ENCODE measurements around the gene LRCH1.

The LRCH1 gene

GRCh38 chr13:46595136-46595884 is 42.3 kb downstream of the LRCH1 start:
- no peaks in the 10 kb centered on the region for H3K27me3 ChIP-seq (ENCODE audit: control insufficient read depth, insufficient read depth, low read length)
- no peak overlapping the region for H3K27ac ChIP-seq (ENCODE audit: low read depth, low read length)
- H3K9ac ChIP-seq (ENCODE audit: low read length) = no peak overlapping the region
- no peaks in the 10 kb centered on the region for H3K9me3 ChIP-seq (ENCODE audit: control insufficient read depth, insufficient read depth, low read depth, low read length)
- no peak overlapping the region for H3K4me3 ChIP-seq (ENCODE audit: low read depth, low read length)
- H3K4me1 ChIP-seq (ENCODE audit: control insufficient read depth, insufficient read depth, low read length) = no peaks in the 10 kb centered on the region
- no peaks in the 10 kb centered on the region for H3K36me3 ChIP-seq (ENCODE audit: control insufficient read depth, insufficient read depth, low read length)

- no peaks in the 10 kb centered on the region for H3K9me3 ChIP-seq (ENCODE audit: control insufficient read depth, insufficient read depth, low read depth, low read length)
- H3K9ac ChIP-seq (ENCODE audit: low read length) = no peak overlapping the region
- H3K27me3 ChIP-seq (ENCODE audit: control insufficient read depth, insufficient read depth, low read length) = no peaks in the 10 kb centered on the region
- no peaks in the 10 kb centered on the region for H3K36me3 ChIP-seq (ENCODE audit: control insufficient read depth, insufficient read depth, low read length)
- no peak overlapping the region for H3K4me3 ChIP-seq (ENCODE audit: low read depth, low read length)
- H3K4me1 ChIP-seq (ENCODE audit: control insufficient read depth, insufficient read depth, low read length) = peaks cover 3% of the 10 kb centered on the region; the same call in 1 of the 2 replicates
- no peak overlapping the region for H3K27ac ChIP-seq (ENCODE audit: low read depth, low read length)
These were observed 42.9 kb downstream of the LRCH1 start for GRCh38 chr13:46595885-46596275.

- Histone ChIP-seq H3K4me3 (ENCODE audit: low read depth, low read length) (no peak overlapping the region), H3K9ac (ENCODE audit: low read length) (no peak overlapping the region), H3K36me3 (ENCODE audit: control insufficient read depth, insufficient read depth, low read length) (no peaks in the 10 kb centered on the region), H3K9me3 (ENCODE audit: control insufficient read depth, insufficient read depth, low read depth, low read length) (no peaks in the 10 kb centered on the region), H3K4me1 (ENCODE audit: control insufficient read depth, insufficient read depth, low read length) (peaks cover 4% of the 10 kb centered on the region; the same call in 1 of the 2 replicates), H3K27ac (ENCODE audit: low read depth, low read length) (no peak overlapping the region), H3K27me3 (ENCODE audit: control insufficient read depth, insufficient read depth, low read length) (no peaks in the 10 kb centered on the region)
These were observed 43.5 kb downstream of the LRCH1 start for GRCh38 chr13:46596466-46596865.

DNA sequence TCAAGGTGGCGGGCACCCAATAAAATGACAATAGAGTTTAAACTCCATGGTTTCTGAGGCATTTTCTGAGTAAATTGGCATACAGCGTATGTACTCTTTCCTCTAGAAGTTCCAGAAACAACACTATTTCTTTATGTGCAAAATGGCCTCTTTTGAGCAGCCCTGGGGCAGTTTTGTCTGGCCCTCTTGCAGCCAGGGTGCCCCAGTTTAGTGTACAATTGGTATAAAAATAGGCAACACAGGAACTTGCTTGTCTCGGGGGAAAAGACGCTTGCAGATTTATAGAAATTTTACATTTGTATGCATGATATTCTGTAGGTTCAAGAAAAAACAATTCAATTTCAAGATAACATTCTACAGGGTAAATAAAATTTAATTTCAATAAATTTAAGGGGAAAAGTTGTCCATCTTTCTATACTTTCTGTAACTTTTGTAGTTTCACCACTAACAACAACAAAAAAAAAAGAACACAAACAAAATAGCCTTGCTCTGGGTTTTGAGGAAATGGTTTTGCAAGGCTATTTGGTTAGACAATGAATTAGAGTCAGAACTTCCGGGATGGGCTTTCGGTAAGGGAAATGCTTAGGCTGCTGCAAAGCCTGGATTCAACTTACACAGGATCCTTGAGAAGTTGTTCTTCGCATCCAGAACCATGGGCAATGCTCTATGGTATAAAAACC is 45.3 kb downstream of the LRCH1 start:
- Histone ChIP-seq H3K4me3 (ENCODE audit: low read depth, low read length) (no peak overlapping the region), H3K27me3 (ENCODE audit: control insufficient read depth, insufficient read depth, low read length) (no peaks in the 10 kb centered on the region), H3K27ac (ENCODE audit: low read depth, low read length) (no peak overlapping the region), H3K36me3 (ENCODE audit: control insufficient read depth, insufficient read depth, low read length) (no peaks in the 10 kb centered on the region), H3K9ac (ENCODE audit: low read length) (no peak overlapping the region), H3K4me1 (ENCODE audit: control insufficient read depth, insufficient read depth, low read length) (peaks cover 4% of the 10 kb centered on the region; the same call in 1 of the 2 replicates), H3K9me3 (ENCODE audit: control insufficient read depth, insufficient read depth, low read depth, low read length) (no peaks in the 10 kb centered on the region)

DNA sequence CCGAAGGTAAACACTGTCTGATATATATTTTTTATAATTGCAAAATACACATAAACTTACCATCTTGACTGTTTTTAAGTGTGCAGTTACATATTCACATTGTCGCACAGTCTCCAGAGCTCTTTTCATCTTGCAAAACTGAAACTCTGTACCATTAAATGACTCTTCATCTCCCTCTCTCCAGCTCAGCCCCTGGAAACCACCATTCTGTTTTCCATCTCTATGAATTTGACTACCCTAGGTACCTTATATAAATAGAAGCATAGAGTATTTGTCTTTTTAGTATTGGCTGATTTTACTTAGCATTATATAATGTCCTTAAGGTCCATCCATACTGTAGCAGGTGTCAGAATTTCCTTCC is 45.8 kb downstream of the LRCH1 start:
- Histone ChIP-seq H3K4me3 (ENCODE audit: low read depth, low read length) (no peak overlapping the region), H3K27me3 (ENCODE audit: control insufficient read depth, insufficient read depth, low read length) (no peaks in the 10 kb centered on the region), H3K27ac (ENCODE audit: low read depth, low read length) (no peak overlapping the region), H3K4me1 (ENCODE audit: control insufficient read depth, insufficient read depth, low read length) (peaks cover 4% of the 10 kb centered on the region; the same call in 1 of the 2 replicates), H3K9ac (ENCODE audit: low read length) (no peak overlapping the region), H3K9me3 (ENCODE audit: control insufficient read depth, insufficient read depth, low read depth, low read length) (no peaks in the 10 kb centered on the region), H3K36me3 (ENCODE audit: control insufficient read depth, insufficient read depth, low read length) (no peaks in the 10 kb centered on the region)

DNA sequence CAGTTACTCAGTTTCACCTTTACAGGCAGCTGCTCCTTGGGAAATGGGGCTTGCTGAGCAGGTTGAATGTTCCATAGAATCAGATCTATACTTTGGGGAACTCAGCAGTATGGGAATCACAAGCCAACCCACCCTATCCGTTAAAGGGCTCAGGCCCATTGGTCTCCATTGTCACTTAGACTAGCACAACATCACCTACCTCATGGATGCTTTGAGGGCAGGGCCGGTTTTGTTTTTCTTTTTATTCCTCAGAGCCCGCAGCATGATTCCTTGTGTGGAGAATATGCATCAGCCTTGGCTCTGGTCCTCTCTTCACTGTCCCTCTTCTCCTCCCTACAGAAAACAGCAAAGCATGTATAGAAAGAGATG is 48.0 kb downstream of the LRCH1 start:
- Histone ChIP-seq H3K36me3 (ENCODE audit: control insufficient read depth, insufficient read depth, low read length) (no peaks in the 10 kb centered on the region), H3K9me3 (ENCODE audit: control insufficient read depth, insufficient read depth, low read depth, low read length) (no peaks in the 10 kb centered on the region), H3K4me1 (ENCODE audit: control insufficient read depth, insufficient read depth, low read length) (peaks cover 4% of the 10 kb centered on the region; the same call in 1 of the 2 replicates), H3K27me3 (ENCODE audit: control insufficient read depth, insufficient read depth, low read length) (no peaks in the 10 kb centered on the region), H3K9ac (ENCODE audit: low read length) (no peak overlapping the region), H3K27ac (ENCODE audit: low read depth, low read length) (no peak overlapping the region), H3K4me3 (ENCODE audit: low read depth, low read length) (no peak overlapping the region)

GRCh38 chr13:46602531-46602930 is 49.6 kb downstream of the LRCH1 start:
- Histone ChIP-seq H3K4me3 (ENCODE audit: low read depth, low read length) (no peak overlapping the region), H3K9me3 (ENCODE audit: control insufficient read depth, insufficient read depth, low read depth, low read length) (no peaks in the 10 kb centered on the region), H3K4me1 (ENCODE audit: control insufficient read depth, insufficient read depth, low read length) (peaks cover 7% of the 10 kb centered on the region), H3K27me3 (ENCODE audit: control insufficient read depth, insufficient read depth, low read length) (no peaks in the 10 kb centered on the region), H3K9ac (ENCODE audit: low read length) (no peak overlapping the region), H3K27ac (ENCODE audit: low read depth, low read length) (no peak overlapping the region), H3K36me3 (ENCODE audit: control insufficient read depth, insufficient read depth, low read length) (no peaks in the 10 kb centered on the region)

DNA sequence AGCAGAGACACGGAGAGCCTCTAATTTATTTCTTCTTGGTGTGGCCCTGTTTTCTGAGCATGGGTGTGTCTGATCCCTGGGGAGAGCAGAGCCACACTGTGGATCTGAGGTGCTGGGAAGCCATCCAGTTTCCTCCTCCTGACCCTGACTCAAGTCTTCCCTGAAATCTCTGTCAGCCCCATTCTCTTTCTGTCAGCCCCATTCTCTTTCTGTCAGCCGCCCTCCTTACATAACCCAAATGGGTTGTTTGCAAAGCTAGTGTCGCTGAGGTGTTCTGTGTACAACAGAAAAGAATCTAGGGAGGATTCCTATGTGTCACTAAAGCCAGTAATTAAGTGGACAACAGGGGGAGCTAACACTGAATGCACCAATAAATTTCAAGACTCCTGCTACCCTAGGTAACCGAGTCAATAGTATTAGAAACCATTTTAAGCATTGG is 50.2 kb downstream of the LRCH1 start:
- H3K9me3 ChIP-seq (ENCODE audit: control insufficient read depth, insufficient read depth, low read depth, low read length) = no peaks in the 10 kb centered on the region
- no peak overlapping the region for H3K27ac ChIP-seq (ENCODE audit: low read depth, low read length)
- peaks cover 12% of the 10 kb centered on the region for H3K4me1 ChIP-seq (ENCODE audit: control insufficient read depth, insufficient read depth, low read length)
- no peaks in the 10 kb centered on the region for H3K27me3 ChIP-seq (ENCODE audit: control insufficient read depth, insufficient read depth, low read length)
- H3K36me3 ChIP-seq (ENCODE audit: control insufficient read depth, insufficient read depth, low read length) = no peaks in the 10 kb centered on the region
- H3K9ac ChIP-seq (ENCODE audit: low read length) = no peak overlapping the region
- no peak overlapping the region for H3K4me3 ChIP-seq (ENCODE audit: low read depth, low read length)

DNA sequence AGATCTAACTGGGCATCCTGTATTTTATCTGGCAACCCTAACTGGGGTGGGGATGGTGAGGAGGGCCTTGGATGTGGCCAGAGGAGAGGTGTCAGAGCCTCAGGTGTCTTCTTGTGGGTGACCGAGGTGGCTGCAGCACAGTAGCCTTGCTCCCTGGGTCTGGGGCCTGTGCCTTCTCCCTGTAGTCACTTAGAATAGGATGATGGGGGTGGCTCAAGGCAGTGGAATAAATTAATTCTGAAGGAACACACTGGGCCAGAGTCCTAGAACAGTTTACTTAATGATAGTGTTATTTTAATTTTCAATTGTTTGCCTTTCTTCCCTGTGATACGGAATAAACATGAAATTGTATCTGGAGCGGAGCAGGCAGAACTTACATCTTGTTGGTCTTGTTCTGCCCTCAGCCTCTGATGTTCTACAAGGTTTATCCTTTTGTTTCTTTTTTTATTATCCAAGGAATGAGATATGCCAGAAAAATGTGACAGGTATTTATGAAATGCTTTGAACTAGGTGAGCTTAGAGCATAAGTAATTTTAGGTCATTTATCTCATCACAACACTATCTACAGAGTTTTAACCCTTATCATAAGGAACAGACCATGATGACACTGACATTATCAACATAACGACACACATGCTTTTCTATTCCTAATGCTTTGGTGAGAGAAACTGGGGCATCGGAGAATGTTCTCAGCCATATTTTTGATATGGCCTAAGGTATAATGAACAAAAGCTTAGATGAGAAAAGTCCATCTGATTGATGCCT is 51.4 kb downstream of the LRCH1 start:
- Histone ChIP-seq H3K27ac (ENCODE audit: low read depth, low read length) (no peak overlapping the region), H3K36me3 (ENCODE audit: control insufficient read depth, insufficient read depth, low read length) (no peaks in the 10 kb centered on the region), H3K9me3 (ENCODE audit: control insufficient read depth, insufficient read depth, low read depth, low read length) (no peaks in the 10 kb centered on the region), H3K9ac (ENCODE audit: low read length) (no peak overlapping the region), H3K27me3 (ENCODE audit: control insufficient read depth, insufficient read depth, low read length) (no peaks in the 10 kb centered on the region), H3K4me3 (ENCODE audit: low read depth, low read length) (no peak overlapping the region), H3K4me1 (ENCODE audit: control insufficient read depth, insufficient read depth, low read length) (peaks cover 12% of the 10 kb centered on the region)

- no peak overlapping the region for H3K27ac ChIP-seq (ENCODE audit: low read depth, low read length)
These were observed 52.3 kb downstream of the LRCH1 start for GRCh38 chr13:46605076-46605824.

More at GRCh38 chr13:46605076-46605824, 52.3 kb downstream of the LRCH1 start:
- peaks cover 12% of the 10 kb centered on the region for H3K4me1 ChIP-seq (ENCODE audit: control insufficient read depth, insufficient read depth, low read length)
- H3K9ac ChIP-seq (ENCODE audit: low read length) = no peak overlapping the region
- H3K27me3 ChIP-seq (ENCODE audit: control insufficient read depth, insufficient read depth, low read length) = no peaks in the 10 kb centered on the region
- no peaks in the 10 kb centered on the region for H3K9me3 ChIP-seq (ENCODE audit: control insufficient read depth, insufficient read depth, low read depth, low read length)
- no peaks in the 10 kb centered on the region for H3K36me3 ChIP-seq (ENCODE audit: control insufficient read depth, insufficient read depth, low read length)
- no peak overlapping the region for H3K4me3 ChIP-seq (ENCODE audit: low read depth, low read length)

Data from HUES6 (cell line).